ENCODE results near the gene C5orf24. TPM values are rescaled to one million over a fixed set of nuclear protein-coding genes. Genes with fewer than 3 reads are reported as not detected.

The C5orf24 gene
- 64.1 and 65.1 TPM in 2 replicates for total RNA-seq

- Histone ChIP-seq H3K4me3 (ENCODE audit: low read depth, low read length) (peak within 1 kb of the TSS; percentile 91), H3K36me3 (ENCODE audit: control insufficient read depth, insufficient read depth, low read length) (no peaks in the 10 kb centered on the region), H3K27me3 (ENCODE audit: control insufficient read depth, insufficient read depth, low read length) (no peaks in the 10 kb centered on the region)
- TF ChIP-seq CTCF (IDR thresholded peaks at IDR 0.05; ENCODE audit: insufficient read depth, low read length, poor library complexity, severe bottlenecking): no peak
- peak; percentile 77 for DNase-seq (ENCODE audit: low read depth)
Measured at GRCh38 chr5:134845852-134846640, at the start of gene C5orf24. C5orf24 (plus strand) TSS chr5:134845968; CDS start chr5:134854901, 8,933 bp downstream.

DNA sequence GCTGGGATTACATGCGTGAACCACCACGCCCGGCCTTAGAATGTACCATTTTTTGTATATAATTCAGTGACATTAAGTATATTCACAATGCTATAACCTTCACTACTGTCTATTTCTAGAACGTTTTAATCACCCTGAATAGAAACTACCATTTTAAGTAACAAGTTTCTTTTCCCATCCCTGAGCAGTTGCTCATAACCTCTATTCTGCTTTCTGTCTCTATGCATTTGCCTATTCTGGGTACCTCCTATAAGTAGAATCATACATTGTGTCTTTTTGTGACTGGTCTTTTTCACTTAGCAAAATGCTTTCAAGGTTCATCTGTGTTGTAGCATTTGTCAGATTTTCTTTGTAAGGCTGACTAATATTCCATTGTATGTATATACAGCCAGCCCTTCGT, 47.3 kb upstream of the C5orf24 start:
- no peak for DNase-seq (ENCODE audit: low read depth)
- Histone ChIP-seq H3K27me3 (ENCODE audit: control insufficient read depth, insufficient read depth, low read length) (no peaks in the 10 kb centered on the region), H3K36me3 (ENCODE audit: control insufficient read depth, insufficient read depth, low read length) (no peaks in the 10 kb centered on the region), H3K4me3 (ENCODE audit: low read depth, low read length) (no peak overlapping the region)
- TF ChIP-seq CTCF (IDR thresholded peaks at IDR 0.05; ENCODE audit: insufficient read depth, low read length, poor library complexity, severe bottlenecking): no peak

DNA sequence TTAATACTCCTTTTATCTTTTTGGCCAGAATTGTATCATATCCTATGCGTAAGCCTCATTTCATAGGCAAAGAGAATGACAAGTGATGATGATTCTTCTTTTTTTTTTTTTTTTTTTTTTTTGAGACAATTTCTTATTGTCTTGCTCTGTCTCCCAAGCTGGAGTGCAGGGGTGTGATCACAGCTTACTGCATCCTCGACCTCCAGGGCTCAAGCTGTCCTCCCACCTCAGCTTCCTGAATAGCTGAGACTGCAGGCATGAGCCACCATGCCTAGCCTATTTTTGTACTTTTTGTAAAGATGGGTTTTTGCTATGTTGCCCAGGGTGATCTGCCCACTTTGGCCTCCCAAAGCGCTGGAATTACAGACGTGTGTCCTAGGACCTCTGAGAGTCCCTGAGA, 41.9 kb upstream of the C5orf24 start:
- DNase-seq (ENCODE audit: low read depth): no peak
- no peak for TF ChIP-seq CTCF (IDR thresholded peaks at IDR 0.05; ENCODE audit: insufficient read depth, low read length, poor library complexity, severe bottlenecking)
- H3K27me3 ChIP-seq (ENCODE audit: control insufficient read depth, insufficient read depth, low read length): no peaks in the 10 kb centered on the region
- H3K36me3 ChIP-seq (ENCODE audit: control insufficient read depth, insufficient read depth, low read length): no peaks in the 10 kb centered on the region
- no peak overlapping the region for H3K4me3 ChIP-seq (ENCODE audit: low read depth, low read length)

GRCh38 chr5:134813407-134813806, 32.4 kb upstream of the C5orf24 start:
- Histone ChIP-seq H3K27me3 (ENCODE audit: control insufficient read depth, insufficient read depth, low read length) (no peaks in the 10 kb centered on the region), H3K36me3 (ENCODE audit: control insufficient read depth, insufficient read depth, low read length) (peaks cover 1% of the 10 kb centered on the region), H3K4me3 (ENCODE audit: low read depth, low read length) (no peak overlapping the region)
- DNase-seq (ENCODE audit: low read depth): no peak
- TF ChIP-seq CTCF (IDR thresholded peaks at IDR 0.05; ENCODE audit: insufficient read depth, low read length, poor library complexity, severe bottlenecking): no peak

GRCh38 chr5:134813827-134814226, 31.9 kb upstream of the C5orf24 start:
- peaks cover 1% of the 10 kb centered on the region for H3K36me3 ChIP-seq (ENCODE audit: control insufficient read depth, insufficient read depth, low read length)
- no peak for DNase-seq (ENCODE audit: low read depth)
- H3K4me3 ChIP-seq (ENCODE audit: low read depth, low read length): no peak overlapping the region
- no peaks in the 10 kb centered on the region for H3K27me3 ChIP-seq (ENCODE audit: control insufficient read depth, insufficient read depth, low read length)
- no peak for TF ChIP-seq CTCF (IDR thresholded peaks at IDR 0.05; ENCODE audit: insufficient read depth, low read length, poor library complexity, severe bottlenecking)

- no peaks in the 10 kb centered on the region for H3K27me3 ChIP-seq (ENCODE audit: control insufficient read depth, insufficient read depth, low read length)
- DNase-seq (ENCODE audit: low read depth): no peak
- TF ChIP-seq CTCF (IDR thresholded peaks at IDR 0.05; ENCODE audit: insufficient read depth, low read length, poor library complexity, severe bottlenecking): no peak
- H3K4me3 ChIP-seq (ENCODE audit: low read depth, low read length): no peak overlapping the region
- peaks cover 1% of the 10 kb centered on the region for H3K36me3 ChIP-seq (ENCODE audit: control insufficient read depth, insufficient read depth, low read length)
Measured at GRCh38 chr5:134817006-134817405, 28.8 kb upstream of the C5orf24 start.

Measured in kidney epithelial cell (primary cell).